Heart right ventricle (tissue), 16 donors: ENCODE data around the gene DENND2D. TPM values are rescaled to one million over a fixed set of nuclear protein-coding genes. Genes with fewer than 3 reads are reported as not detected.
A peak's percentile ranks its signal among the peaks of the same experiment; 100 is the strongest.

Experiments used
- ATAC-seq, 8 donors: fragments of 200-7000 bp; cut with Tn5 transposase; one replicate each; pipeline ENCODE4 v1.9.1; 2020; ENCODE audit warnings: mild to moderate bottlenecking in 8 of 8, moderate library complexity in 8 of 8, moderate number of reproducible peaks in 1 of 8
- DNase-seq, 2 donors: peaks; one replicate each; pipeline ENCODE4 v3.0.0-alpha.2; 2020
- H3K27ac ChIP-seq, 10 donors: fragments of 200-600 bp; sonication (generic) in 2 of 10; one replicate each; pipeline versions ENCODE4 v1.5.0 to v1.8.0; 2020 to 2022; ENCODE audit warnings: mild to moderate bottlenecking in 3 of 10
- H3K27me3 ChIP-seq, 7 donors: fragments of 200-600 bp; one replicate each; pipeline ENCODE4 v1.8.0; 2021 to 2022; ENCODE audit warnings: mild to moderate bottlenecking in 2 of 7
- H3K36me3 ChIP-seq, 9 donors: fragments of 200-600 bp; sonication (generic) in 1 of 9; one replicate each; pipeline versions ENCODE4 v1.5.0 to v1.8.0; 2020 to 2022; ENCODE audit warnings: mild to moderate bottlenecking in 2 of 9
- H3K4me1 ChIP-seq, 9 donors: fragments of 200-600 bp; sonication (generic) in 1 of 9; one replicate each; pipeline versions ENCODE4 v1.5.0 to v1.8.0; 2020 to 2022; ENCODE audit warnings: mild to moderate bottlenecking in 4 of 9
- H3K4me3 ChIP-seq, 10 donors: fragments of 200-600 bp; sonication (generic) in 2 of 10; one replicate each; pipeline versions ENCODE4 v1.5.0 to v1.8.0; 2020 to 2022; ENCODE audit warnings: mild to moderate bottlenecking in 7 of 10, moderate library complexity in 2 of 10
- H3K9me3 ChIP-seq, 11 donors: fragments of 200-600 bp in 10 of 11; sonication (generic) in 2 of 11; one replicate each; pipeline versions ENCODE4 v1.5.0 to v1.8.0; 2013 to 2022; ENCODE audit warnings: mild to moderate bottlenecking in 2 of 11, control low read depth in 1 of 11, moderate library complexity in 1 of 11
- WGBS, 2 donors: extraction: QIAGEN DNeasy Blood & Tissue Kit; methylation state at CpG; one replicate each; pipeline ENCODE4 v1.1.7; 2013; ENCODE audit warnings: inconsistent platforms in 1 of 2; 5-methylcytosine and 5-hydroxymethylcytosine counted together
- intact Hi-C, 10 donors: fragments of 100-400 bp; cut with DNase I; formaldehyde crosslinking; loops; one replicate each; pipeline versions ENCODE4 v1.11.1 to v1.14.2; 2022
- polyA plus RNA-seq, 2 donors: library from polyadenylated mRNA; stranded (reverse); fragments of 200-250 nt; gene quantifications; one replicate each; pipeline ENCODE4 v1.2.3, GENCODE V29; 2013
- total RNA-seq, 10 donors: library from RNA; stranded (reverse); fragmentation: NEBNext Ultra II Directional in 3 of 10; extraction: Animal tissue kit (Norgen Biotek cat#: 25700) in 3 of 10; gene quantifications; one replicate each; pipeline versions ENCODE4 v1.2.1 to v1.2.4, GENCODE V29; 2021 to 2023
- TF ChIP-seq, protein P1 (sequence below), 9 donors: fragments of 200-600 bp; sonication (generic) in 2 of 9; IDR thresholded peaks; one replicate each; pipeline versions ENCODE4 v1.5.0 to v1.8.0; 2021 to 2022; ENCODE audit warnings: antibody characterized with exemption in 9 of 9, mild to moderate bottlenecking in 5 of 9, moderate library complexity in 1 of 9
- donor health status: Arrhythmogenic right ventricular cardiomyopathy.
- donor health status: ischemic (EF 13 %, LVEDD 7.1; RV severe dilation, severe dysfunction).
- donor health status: healthy with polysubstance abuse.
- donor health status: DM: no; HTN: yes; CAD: no.
- donor health status: DM: no; HTN: no; CAD: no.
- donor health status: ischemic (EF 25% LVEDD 6.9; RV normal size, moderate dysfunction).
- donor health status: ischemic (EF 25% LVEDD 5.7; RV mildly dilated, moderate dysfunction).
- donor health status: healthy.
- donor health status: DM: yes; HTN: yes; CAD: no.
- donor health status: Ischemic cardiomyopathy.
- donor health status: ischemic (EF 35%, LVEDD 5.7; RV mildly dilated, moderate dysfunction).
- donor health status: nonischemic (EF 11% LVEDD 7.7; RV severe dilation, severe dysfunction).
- donor health status: DM: yes; HTN: yes; CAD: no.
- donor health status: PGD.
- donor health status: ischemic (EF 29% LVEDD 5.4; RV normal size, mild dysfunction).
- donor health status: nonischemic (EF 23%, LVEDD 6.1; RV moderate dilation, normal function).

The DENND2D gene
- total and polyA plus RNA-seq, 12 donors: 0.46 to 11.9 (median 1.0) TPM

GRCh38 chr1:111141245-111142220 lies 58.9 kb downstream of the DENND2D start:
- Histone ChIP-seq H3K4me3 (peak overlapping the region in 9 of 10 donors; percentile 67 to 95 (median 88)), H3K27me3 (no peaks in the 10 kb centered on the region), H3K36me3 (peaks cover 0 to 24% (median 1%) of the 10 kb centered on the region in 9 donors), H3K9me3 (no peaks in the 10 kb centered on the region), H3K4me1 (peaks cover 3 to 55% (median 33%) of the 10 kb centered on the region in 9 donors), H3K27ac (peak overlapping the region in 3 of 10 donors; percentile 92 to 98 (median 96))
- DNase-seq (no peak), ATAC-seq (no peak)
- TF ChIP-seq, protein P1, sequence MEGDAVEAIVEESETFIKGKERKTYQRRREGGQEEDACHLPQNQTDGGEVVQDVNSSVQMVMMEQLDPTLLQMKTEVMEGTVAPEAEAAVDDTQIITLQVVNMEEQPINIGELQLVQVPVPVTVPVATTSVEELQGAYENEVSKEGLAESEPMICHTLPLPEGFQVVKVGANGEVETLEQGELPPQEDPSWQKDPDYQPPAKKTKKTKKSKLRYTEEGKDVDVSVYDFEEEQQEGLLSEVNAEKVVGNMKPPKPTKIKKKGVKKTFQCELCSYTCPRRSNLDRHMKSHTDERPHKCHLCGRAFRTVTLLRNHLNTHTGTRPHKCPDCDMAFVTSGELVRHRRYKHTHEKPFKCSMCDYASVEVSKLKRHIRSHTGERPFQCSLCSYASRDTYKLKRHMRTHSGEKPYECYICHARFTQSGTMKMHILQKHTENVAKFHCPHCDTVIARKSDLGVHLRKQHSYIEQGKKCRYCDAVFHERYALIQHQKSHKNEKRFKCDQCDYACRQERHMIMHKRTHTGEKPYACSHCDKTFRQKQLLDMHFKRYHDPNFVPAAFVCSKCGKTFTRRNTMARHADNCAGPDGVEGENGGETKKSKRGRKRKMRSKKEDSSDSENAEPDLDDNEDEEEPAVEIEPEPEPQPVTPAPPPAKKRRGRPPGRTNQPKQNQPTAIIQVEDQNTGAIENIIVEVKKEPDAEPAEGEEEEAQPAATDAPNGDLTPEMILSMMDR (IDR thresholded peaks at IDR 0.05): no peak
- intact Hi-C loops: no loop called here
- 44 to 53% methylated on average over 5 of the region's 5 CpGs for WGBS, 2 donors

GRCh38 chr1:111140680-111140967 lies 59.8 kb downstream of the DENND2D start:
- Histone ChIP-seq H3K4me3 (peak overlapping the region; percentile 67 to 96 (median 88)), H3K36me3 (peaks cover 0 to 33% (median 10%) of the 10 kb centered on the region in 9 donors), H3K9me3 (no peaks in the 10 kb centered on the region), H3K4me1 (peaks cover 3 to 53% (median 33%) of the 10 kb centered on the region in 9 donors), H3K27me3 (no peaks in the 10 kb centered on the region), H3K27ac (peak overlapping the region; percentile 76 to 98 (median 94))
- intact Hi-C loops: no loop called here
- 0 to 1% methylated on average over 9 of the region's 9 CpGs for WGBS, 2 donors
- TF ChIP-seq, protein P1 (IDR thresholded peaks at IDR 0.05): no peak
- DNase-seq: no peak
- ATAC-seq: no peak

GRCh38 chr1:111139956-111140679 lies 60.3 kb downstream of the DENND2D start, which contains the start of the genes CEPT1 and DRAM2:
CEPT1 (plus strand) TSS chr1:111140223; CDS start chr1:111147715, 7,492 bp downstream.
DRAM2 (minus strand) TSS chr1:111140093; CDS start chr1:111131554, 8,539 bp downstream.
- Histone ChIP-seq H3K9me3 (no peaks in the 10 kb centered on the region), H3K4me1 (peaks cover 3 to 56% (median 33%) of the 10 kb centered on the region in 9 donors), H3K36me3 (peaks cover 0 to 34% (median 12%) of the 10 kb centered on the region in 9 donors), H3K4me3 (peak within 1 kb of the TSS; percentile 67 to 96 (median 88)), H3K27me3 (no peaks in the 10 kb centered on the region), H3K27ac (peak within 1 kb of the TSS; percentile 76 to 98 (median 94))
- intact Hi-C loops: no loop called here
- DNase-seq (peak; percentile 89 to 99), ATAC-seq (peak; percentile 96 to 98 (median 98))
- TF ChIP-seq, protein P1 (IDR thresholded peaks at IDR 0.05): peak in 1 of 9 donors; percentile 1
- 0 to 1% methylated on average over 68 of the region's 68 CpGs for WGBS, 2 donors
